ENCODE results near the gene STPG3.

DNA sequence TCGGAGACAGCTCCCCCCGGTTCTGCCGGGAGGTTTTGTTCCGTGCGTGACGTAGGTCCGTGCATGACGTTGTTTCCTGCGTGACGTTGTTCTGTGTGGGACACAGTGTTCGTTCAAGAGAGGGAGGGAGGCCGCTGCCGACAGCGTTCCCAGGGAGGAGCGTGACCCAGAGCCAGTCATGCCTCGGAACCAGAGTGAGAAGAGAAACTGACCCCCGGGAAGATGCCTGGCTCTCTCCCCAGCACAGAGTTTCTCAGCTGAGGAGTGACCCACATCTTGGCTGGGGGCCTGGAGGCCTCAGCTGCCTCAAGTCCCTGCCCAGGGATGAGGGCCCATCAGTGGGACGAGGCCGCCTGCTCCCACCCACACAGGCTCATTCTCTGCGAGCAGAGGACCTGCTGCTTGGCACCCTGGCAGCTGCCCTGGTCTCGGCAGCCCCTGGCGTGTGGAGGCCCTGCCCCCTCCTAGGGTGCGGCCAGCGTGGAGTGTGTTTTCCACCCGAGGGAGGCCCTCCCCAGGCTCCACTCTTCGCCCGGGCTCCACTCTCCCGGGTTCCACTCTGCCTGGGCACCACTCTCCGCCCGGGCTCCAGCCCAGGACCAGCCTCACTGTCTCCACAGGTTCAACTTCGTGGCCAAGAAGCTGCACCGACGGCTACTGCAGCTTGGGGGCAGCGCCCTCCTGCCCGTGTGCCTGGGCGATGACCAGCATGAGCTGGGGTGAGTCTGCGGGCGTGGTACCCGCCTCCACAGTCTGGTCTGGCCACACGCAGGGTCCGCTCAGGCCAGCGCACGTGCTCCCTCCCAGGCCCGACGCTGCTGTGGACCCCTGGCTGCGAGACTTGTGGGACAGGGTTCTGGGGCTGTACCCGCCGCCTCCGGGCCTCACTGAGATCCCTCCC, 37.7 kb upstream of the STPG3 start:
- TF ChIP-seq, protein P1, sequence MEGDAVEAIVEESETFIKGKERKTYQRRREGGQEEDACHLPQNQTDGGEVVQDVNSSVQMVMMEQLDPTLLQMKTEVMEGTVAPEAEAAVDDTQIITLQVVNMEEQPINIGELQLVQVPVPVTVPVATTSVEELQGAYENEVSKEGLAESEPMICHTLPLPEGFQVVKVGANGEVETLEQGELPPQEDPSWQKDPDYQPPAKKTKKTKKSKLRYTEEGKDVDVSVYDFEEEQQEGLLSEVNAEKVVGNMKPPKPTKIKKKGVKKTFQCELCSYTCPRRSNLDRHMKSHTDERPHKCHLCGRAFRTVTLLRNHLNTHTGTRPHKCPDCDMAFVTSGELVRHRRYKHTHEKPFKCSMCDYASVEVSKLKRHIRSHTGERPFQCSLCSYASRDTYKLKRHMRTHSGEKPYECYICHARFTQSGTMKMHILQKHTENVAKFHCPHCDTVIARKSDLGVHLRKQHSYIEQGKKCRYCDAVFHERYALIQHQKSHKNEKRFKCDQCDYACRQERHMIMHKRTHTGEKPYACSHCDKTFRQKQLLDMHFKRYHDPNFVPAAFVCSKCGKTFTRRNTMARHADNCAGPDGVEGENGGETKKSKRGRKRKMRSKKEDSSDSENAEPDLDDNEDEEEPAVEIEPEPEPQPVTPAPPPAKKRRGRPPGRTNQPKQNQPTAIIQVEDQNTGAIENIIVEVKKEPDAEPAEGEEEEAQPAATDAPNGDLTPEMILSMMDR (IDR thresholded peaks at IDR 0.05): peak; percentile 38
- TF ChIP-seq ZFX (IDR thresholded peaks at IDR 0.05; ENCODE audit: borderline replicate concordance): no peak
